NCI-H748 (cell line): ENCODE measurements around the gene SMTNL2.
A peak's percentile ranks its signal among the peaks of the same experiment; 100 is the strongest.
"Not testable (repeated sequence)": the region's sequence is repeated elsewhere in the genome, so short reads cannot be mapped to it uniquely, and the experiment has no call there.

ENCODE experiments used
- DNase-seq: peaks from one replicate; lab custom pipeline; 2025; ENCODE audit not compliant: unreplicated experiment; lab: John Stamatoyannopoulos, UW

SMTNL2 gene

DNA sequence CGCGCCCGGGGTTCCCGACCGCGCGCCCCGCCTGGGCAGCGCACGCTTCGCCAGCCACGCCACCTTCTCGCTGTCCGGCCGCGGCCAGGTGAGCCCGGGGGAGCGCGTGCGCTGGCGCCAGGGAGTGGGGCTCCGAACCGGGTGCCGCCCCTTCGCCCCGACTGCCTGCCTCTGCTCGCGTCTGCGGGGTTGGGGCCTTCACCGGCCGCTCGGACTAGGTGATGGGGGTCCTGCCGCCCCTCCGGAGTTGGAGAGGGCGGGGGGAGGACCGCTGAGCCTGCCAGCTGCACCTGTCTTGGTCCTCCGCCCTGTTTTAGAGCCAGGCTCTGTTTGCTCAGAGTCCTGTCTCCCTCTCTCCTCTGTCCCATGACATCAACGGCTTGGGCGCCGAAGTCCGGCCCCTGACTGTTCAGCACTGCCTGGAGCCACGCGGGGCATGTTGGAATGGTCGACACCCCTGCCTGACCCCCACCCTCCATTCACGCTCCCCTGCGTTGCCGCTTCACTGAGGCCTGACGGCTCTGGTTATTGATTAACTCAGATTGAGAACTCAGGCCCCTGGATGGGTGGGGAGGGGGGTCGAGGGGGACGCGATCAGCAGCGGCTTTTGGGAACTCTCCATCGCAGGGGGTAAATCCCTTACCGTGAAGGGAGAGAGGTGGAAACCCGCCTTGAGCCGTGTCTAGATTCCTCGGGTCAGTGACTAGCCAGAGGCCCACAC is 748 bp downstream of the SMTNL2 start:
- DNase-seq = no peak

DNA sequence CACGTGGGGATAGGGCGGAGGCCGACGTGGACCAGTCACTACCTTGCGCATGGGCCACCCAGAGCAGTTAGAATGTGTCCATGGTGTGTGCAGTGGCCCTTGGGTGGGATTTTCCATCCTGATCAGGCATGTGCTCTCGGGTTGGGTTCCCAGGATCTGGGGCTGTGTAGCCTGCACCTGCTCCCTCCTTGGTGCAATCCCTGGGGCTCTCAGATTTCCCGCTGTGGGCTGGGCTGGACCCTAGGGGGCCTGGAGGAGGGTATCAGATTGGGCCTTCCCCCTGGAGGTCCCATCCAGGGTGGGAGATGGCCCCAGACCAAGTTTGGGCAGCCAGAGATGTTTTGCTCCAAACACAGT is 1.3 kb downstream of the SMTNL2 start:
- DNase-seq = no peak

DNA sequence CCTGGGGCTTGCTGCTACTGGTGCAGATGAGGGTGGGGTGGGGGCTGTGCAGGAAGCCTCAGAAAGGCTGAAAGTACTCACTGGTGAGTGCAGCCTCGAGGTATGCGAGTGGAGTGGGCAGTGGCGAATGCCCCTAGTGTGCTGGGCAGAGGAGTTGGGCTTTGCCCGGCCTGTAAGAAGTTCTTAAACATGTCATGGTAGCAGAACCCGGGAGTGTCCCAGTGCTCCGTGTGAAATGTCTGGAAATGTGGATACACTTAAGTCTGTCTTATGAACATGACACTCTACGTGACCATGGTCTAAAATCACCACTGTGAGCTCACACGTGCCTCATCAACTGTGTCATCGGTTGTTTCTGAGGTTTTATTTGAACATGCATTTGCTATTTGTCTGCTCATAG is 1.7 kb downstream of the SMTNL2 start:
- no peak for DNase-seq

DNA sequence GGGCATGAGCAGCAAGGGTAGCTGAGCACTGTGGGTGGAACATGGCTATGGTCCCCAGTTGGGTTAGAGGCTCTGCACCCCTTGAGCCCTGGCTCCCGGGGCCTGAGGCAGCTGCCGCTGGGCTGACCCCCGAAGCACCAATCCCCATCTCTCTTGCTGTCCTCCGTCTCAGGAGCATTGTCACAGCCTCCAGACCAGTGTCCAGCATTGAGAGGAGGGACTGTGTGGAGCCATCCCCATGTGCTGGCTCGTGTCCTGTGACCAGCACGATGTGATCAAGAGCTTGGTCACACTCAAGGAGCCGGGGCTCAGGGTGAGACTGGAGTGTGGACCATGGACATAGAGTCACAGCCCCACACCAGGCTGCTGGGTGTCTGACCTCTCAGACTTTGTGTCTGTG is 2.9 kb downstream of the SMTNL2 start:
- DNase-seq = no peak

DNA sequence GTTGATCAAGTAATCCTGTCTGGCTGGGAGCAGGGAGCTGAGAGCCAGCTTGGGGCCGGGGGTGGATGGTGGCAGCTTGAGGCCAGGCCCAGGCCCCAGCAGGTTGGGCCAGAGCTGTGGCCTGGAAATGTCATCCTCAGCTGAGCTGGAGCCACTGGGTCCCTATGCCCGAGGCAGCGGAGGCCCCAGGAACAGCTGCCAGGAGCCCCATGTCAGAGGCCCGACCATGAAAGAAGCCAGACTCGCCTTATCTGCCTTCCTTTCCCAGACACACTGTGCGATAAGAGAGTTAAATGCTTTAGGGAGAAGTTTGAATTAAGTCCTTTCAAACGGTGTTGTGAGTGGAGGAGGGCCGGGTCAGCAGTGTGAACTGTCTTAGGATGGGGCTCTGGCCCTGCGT is 3.5 kb downstream of the SMTNL2 start:
- no peak for DNase-seq

DNA sequence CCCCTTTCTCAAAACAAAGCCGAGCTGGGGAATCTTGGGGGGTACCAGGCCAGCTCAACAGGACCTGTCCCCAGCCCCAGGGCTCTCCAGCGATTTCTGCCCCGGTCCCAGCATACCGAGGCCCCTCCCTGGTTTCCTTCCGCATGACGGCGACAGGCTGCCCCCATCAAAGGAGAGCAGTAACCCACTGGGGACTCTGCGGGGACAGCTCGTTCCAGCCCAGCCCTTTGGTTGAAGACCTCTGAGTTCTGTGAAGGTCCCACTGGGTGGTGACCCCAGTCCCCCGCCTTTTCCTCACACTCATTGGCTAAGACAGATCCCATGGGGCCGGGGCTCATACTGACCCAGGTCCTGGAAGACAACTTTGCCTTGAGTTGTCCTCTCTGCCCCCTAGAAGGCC is 4.1 kb downstream of the SMTNL2 start:
- no peak for DNase-seq

DNA sequence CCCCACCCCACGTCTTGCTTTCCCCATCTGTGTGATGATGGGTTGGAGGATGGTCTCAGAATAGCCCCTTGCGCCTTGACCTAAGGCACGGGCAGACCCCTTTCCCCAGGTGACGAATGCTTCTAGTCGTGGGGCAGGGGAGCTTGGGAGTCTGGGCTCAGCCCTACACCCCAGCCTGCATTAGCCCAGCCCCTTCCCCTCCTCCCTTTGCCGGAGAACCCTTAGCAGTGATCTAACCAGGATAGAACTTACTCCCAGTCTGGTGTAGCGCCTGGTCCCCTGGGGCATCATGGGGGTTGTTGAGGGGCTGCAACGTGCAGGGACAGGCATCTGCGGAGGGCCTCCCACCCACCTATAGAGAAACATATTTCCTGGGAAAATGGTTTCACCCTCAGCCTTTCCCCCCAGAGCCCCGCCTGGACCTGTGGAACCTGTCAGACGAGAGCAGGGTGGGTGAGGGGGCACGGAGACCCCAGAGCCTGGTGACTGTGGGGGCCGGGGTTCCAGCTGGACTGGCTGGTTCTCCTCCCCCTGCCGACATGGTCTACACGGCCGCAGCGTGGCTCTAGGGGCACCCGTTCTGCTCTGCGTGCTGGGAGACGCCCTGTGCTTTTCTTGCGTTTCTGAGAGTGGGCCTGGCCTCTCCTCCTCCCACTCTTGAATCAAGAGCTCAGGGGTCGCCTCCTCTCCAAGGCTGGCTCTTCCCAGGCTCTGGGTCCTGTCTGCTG is 4.7 kb downstream of the SMTNL2 start:
- DNase-seq = no peak

DNA sequence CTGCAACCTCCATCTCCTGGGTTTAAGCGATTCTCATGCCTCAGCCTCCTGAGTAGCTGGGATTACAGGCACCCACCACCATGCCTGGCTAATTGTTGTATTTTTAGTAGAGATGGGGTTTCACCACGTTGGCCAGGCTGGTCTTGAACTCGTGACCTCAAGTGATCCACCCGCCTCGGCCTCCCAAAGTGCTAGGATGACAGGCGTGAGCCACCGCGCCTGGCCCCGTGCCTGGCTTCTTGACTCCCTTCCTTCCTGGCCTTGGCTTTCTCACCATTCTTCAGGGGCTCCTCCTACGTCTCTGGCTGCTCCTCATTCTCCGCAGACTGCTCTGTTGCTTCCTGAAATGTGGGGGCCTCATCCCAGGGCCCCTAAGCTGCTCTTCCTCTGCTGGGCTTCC is 5.7 kb downstream of the SMTNL2 start:
- DNase-seq = not testable (repeated sequence)

DNA sequence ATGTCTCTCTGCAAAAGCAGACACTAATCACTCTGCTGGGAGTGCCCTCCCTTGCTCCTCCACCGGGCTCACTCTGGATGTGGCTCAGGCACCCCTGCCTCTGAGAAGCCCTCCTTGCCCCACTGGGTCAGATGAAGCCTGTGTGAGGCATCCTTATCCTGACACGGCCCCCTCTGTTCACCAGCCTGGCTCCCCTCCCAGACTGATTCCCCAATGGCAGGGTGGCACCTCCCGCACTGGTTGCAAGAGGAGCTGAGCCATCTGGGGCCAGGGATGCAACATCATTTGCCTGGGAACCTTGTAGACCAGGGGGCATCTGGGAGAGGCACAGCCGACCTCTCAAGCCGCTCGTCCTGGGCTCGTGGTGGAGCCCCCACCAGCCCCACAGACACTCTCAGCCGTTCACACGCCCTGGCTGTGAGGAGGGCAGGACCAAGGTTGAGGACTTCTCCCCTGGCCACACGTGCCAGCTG is 6.7 kb downstream of the SMTNL2 start:
- no peak for DNase-seq

DNA sequence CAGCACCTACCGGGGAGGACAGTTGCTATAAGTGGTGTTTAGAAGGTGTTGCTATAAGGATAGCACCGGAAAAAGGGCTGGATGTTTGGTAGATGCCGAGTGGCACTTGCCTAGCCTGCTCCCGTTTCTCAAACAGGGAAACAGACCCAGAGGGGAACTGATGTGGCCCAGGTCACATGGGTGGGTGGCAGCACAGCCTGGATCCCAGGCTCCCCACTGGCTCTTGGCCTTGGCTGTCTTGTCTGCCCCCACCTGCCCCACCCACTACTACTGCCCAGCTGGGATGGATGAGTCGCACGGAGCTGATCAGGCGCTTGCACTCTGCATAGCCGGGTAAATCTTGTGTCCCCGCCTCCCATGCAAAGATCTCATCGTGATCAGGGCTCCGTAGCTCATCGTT is 7.2 kb downstream of the SMTNL2 start:
- DNase-seq = no peak

DNA sequence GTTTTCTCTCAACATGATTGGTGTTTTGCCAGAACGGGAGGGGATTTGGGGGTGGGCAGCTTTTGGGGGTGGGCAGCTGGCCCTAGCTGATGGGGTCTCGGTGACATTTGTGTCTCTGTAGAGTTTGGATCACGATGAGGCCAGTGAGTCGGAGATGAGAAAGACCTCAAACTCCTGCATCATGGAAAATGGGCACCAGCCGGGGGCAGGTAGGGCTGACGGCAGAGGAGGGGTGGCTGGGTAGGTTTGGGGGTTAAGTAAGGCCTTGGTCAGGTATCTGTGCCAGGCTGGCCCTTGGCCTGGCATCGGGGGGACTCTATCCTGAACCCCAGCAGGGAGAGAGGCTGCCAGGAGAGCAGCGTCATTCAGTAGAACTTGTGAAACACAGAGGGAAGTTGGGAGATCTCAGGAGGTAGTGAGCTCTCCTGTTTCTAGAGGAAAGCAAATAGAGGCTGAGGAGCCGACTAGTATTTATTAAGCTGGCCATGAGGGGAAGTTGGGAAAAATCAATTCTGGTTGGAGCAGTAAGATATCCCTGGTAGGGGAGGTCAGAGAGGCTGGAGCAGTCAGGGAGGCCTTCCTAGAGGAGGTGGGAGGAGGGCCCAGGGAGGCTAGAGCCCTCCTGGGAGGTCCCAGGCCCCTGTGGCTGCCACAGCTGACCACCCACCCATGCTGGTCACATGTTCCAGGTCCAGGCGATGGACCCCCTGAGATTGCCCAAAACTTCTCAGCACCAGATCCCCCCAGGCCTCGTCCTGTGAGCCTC is 8.1 kb downstream of the SMTNL2 start:
- DNase-seq = no peak

DNA sequence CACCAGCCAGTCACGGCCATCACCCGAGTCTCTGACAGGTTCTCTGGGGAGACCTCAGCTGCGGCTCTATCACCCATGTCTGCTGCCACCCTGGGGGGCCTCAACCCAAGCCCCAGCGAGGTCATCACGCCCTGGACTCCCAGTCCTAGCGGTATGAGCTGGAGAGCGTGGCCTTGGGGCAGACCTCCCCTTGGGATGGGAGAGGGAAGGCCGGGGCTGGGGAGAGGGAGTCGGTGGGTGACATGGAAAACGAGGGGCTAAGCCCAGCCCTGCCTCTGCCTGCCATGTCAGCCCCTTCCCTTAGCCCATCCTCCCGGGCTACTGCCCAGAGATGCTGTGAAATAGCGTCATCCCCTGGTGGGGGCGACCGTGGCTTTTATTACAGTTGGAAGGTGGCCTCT is 8.7 kb downstream of the SMTNL2 start:
- DNase-seq = no peak

DNA sequence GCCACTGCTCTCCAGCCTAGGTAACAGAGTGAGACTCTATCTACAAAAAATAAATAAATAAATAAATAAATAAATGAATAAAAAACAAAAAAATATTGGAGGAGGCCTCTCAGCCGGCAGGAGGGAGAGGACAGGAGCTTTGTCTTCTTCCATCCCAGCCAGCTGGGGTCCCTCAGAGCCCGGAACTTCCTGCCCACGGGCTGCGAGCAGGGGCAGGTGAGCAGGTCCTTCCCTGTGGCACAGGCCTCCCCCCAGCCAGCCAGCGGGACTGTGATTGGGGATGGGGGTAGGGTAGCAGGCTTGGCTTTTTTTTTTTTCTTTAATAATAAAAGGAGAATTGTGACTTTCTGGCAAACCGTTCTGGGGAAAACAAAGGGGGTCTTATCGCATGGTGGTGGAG is 10.1 kb downstream of the SMTNL2 start:
- no peak for DNase-seq

DNA sequence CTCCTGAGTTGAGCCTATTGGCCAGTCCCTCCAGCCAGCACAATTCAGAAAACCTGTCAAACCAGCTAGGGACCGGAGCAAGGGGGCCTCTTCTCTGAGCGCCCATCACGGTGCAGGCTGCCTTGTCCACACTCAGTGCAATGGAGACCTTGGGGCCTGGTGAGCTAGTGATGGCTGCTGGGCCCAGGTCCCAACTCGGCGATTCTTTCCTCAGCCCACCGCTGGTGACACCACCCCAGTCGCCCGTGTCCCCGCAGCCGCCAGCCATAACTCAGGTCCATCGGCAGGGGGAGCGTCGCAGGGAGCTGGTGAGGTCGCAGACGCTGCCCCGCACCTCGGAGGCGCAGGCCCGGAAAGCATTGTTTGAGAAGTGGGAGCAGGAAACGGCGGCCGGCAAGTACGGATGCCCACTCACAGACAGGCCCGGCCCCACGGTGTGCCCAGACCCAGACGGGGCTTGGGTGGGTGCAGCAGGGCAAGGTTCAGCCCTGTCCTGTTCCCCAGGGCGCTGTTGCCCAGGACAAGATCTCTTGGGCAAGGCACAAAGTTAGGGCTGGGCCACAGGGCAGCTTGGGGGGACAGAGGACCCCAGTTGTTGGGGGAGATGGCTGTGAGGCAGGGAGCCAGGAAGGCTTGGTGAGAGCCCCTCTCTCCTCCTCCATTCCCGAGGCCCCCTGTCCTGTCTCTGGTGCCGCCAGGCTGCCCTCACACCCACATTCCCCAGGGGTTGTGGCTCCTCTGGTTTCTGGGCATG is 10.8 kb downstream of the SMTNL2 start:
- peak; percentile 21 for DNase-seq

DNA sequence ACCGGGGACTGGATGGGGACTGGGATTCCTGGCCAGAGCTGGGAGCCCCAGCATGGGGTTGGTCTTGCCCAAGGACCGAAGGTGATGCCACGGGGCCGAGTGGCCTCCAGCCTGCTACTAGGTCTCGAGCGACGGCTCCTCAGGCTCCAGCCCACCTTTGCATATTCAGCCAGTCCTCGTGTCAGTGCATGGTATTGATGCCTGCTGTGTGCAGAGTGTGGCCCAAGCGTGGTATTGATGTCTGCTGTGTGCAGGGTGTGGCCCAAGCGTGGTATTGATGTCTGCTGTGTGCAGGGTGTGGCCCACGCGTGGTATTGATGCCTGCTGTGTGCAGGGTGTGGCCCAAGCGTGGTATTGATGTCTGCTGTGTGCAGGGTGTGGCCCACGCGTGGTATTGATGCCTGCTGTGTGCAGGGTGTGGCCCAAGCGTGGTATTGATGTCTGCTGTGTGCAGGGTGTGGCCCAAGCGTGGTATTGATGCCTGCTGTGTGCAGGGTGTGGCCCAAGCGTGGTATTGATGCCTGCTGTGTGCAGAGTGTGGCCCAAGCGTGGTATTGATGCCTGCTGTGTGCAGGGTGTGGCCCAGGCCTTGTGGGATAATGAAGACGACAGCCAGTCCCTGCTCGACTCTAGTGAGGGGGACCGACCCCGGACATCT is 11.5 kb downstream of the SMTNL2 start:
- DNase-seq = not testable (repeated sequence)

DNA sequence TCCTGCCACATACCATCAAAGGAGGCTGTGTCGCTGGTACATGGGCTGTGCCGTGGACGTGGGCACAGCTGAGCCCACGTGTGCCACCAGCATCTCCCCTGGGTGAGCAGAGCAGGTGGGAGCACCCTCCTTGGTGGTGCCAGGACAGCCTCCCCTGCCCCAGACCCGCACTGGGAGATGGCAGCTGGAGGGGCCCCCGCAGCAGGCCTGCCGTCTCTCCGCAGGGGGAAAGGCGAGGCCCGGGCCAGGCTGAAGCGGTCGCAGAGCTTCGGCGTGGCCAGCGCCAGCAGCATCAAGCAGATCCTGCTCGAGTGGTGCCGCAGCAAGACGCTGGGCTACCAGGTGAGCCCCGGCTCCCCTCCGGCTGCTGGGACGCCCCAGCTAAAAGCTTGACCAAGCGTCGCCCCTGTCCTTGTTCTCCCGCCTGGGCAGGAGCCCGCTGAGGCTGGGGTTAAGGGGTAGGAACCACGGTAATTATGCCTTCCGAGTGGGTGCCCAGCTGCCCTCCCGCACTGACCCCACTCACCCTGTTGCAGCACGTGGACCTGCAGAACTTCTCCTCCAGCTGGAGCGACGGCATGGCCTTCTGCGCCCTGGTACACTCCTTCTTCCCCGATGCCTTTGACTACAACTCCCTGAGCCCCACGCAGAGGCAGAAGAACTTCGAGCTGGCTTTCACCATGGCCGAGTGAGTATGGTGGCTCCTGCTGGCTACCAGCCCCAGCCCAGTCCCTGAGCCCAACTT is 12.5 kb downstream of the SMTNL2 start:
- DNase-seq = no peak

DNA sequence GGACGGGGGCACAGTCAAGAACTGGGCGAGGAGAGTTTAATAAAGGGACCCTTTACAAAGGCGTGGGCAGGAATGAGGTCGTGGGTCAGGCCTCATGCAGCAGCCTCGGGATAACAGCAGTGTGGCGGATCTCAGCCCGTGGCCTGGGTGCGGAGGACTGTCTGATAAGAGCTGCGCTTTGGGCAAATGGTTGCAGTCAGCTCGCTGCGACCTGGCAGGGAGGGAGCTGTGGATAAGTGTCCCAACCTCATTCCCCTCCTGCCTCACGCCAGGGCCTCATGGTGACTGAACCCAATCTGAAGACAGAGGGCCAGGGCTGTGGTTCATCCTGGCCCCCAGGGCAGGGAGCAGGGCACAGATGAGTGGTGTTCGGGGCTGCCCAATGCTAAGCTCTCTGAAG is 13.6 kb downstream of the SMTNL2 start:
- DNase-seq = no peak

DNA sequence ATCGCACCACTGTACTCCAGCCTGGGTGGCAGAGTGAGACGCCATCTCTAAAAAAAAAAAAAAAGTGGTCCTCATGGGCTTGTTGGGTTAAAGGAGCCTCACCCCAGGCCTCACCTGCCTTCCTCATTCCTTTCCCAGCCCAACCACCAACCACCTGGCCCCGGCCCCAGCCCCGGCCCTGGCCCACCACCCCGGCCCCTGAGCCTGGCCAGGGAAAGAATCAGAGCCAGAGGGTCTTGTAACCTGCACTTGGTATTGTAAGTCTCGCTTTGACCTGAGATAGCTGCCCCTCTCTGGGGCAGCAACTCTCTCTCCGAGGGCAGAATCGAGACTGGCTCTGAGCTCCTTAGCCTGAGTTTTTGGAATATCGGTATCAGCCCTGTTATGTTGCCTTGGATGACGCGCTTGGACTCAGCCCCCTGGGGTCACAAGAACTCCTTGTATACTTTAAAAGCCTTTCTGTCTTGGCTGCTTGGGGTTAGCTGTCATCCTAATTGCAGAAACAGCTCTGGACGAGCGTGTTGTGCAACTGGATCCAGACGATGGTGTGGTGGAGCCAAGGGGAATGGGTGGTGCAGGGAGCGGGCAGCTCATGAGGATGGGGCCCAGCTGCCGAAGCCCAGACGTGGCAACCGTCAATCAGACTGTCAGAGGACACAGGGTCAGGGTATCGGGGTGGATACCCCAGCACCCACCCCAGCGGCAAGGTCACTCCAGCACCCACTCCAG is 14.6 kb downstream of the SMTNL2 start:
- DNase-seq = no peak

DNA sequence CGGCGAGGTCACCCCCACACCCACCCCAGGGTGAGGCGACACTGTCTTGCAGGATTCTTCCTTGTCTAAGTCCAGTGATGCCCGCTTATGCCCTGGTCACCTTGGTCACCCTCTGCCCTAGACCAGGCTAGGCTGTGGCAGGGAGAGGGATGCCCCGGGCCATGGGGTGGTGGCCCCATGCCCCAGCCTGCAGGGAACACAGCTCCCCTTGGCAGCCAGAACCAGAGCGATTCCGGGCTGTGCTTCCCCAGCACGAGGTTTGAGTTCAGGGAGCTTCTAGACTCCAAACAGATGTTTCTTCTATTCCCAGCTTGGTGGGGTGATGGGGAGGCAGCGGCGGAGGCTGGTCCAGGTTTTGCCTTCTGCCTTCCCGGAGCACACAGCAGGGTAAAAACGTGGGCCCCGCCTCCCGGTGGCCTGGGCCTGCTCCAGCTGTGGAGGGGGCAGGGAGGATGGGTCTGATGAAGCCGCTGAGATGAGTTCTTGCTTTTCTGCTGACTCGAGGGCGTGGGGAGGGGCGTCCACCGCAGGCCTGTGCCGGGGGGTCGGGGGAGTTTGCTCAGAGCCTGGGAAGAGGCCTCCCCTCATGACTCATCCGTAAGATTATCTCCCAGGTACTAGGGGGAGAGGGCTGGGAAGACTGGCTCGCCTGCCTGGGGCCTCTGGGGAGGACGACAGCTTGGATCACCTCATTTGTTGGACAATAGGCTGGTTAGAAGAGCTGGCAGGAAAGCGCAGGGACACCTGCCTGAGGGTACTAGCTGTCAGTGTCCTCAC is 15.4 kb downstream of the SMTNL2 start:
- DNase-seq = no peak
